ENCODE results near the gene ARPC5. TPM values are rescaled to one million over a fixed set of nuclear protein-coding genes. Genes with fewer than 3 reads are reported as not detected.

Gene ARPC5
- total and polyA plus RNA-seq, 2 of the 8 experiments (the other 6 are each of a cell fraction or from before 2014, with no cell fraction given) = 24.0 to 60.8 TPM

DNA sequence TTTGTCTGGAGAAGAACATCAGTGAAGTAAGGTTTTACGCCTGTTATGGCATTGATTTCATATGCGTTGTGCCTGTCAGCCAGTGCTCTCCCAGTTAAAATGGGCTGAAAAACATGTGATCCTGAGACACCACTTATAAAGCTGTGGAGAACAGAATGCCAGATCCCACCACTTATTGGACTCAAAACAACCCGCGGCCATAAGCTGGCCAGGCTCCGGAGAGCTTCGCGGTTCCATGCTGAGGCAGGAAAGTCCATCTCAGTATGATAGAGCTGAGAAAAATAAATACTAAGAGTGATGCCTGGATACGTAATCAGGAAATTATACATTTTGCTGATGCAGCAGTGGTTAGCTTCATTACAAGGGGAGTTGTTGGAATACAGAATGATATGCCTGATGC is 12.5 kb upstream of the ARPC5 start:
- H3K4me1 ChIP-seq (replicated peaks in 1 of 4; ENCODE audit: control insufficient read depth in 3 of 4, insufficient read depth in 4 of 4, low read length in 3 of 4) = no peaks in the 10 kb centered on the region
- H3K9ac ChIP-seq (replicated peaks in 1 of 4; ENCODE audit: extremely low read depth in 1 of 4, low read depth in 3 of 4, low read length in 3 of 4) = no peak overlapping the region
- no peak overlapping the region for H2AFZ ChIP-seq (ENCODE audit: low read length)
- no peak overlapping the region for H3K4me3 ChIP-seq (ENCODE audit: extremely low read depth in 1 of 4, insufficient read depth in 2 of 4, low read depth in 3 of 4, low read length in 4 of 4)
- ChIA-PET POLR2A (ENCODE audit: partially characterized antibody) (no interaction called here), CTCF (ENCODE audit: partially characterized antibody) (interaction anchor here (0.5 to 4.4 kb wide), 5 partner anchors 8 to 268 kb away, joined by 3 to 20 read pairs (median 7); no protein-coding TSS in a partner anchor)
- no peak overlapping the region for H3K4ac ChIP-seq (replicated peaks; ENCODE audit: insufficient read length, low read depth, low read length)
- H3K23ac ChIP-seq (ENCODE audit: insufficient read length) = no peak overlapping the region
- H3K18ac ChIP-seq (ENCODE audit: extremely low read depth, low read length) = no peak overlapping the region
- H2BK5ac ChIP-seq (ENCODE audit: low read depth, low read length) = no peak overlapping the region
- H3K27ac ChIP-seq (ENCODE audit: low read depth, low read length) = no peak overlapping the region
- FAIRE-seq (no peak), DNase-seq (ENCODE audit: low read depth in 1 of 2, low spot score in 2 of 2) (no peak)
- no peak overlapping the region for H4K8ac ChIP-seq (ENCODE audit: extremely low read depth, insufficient read depth, low read length)
- no peak overlapping the region for H2BK20ac ChIP-seq (ENCODE audit: low read length)
- TF ChIP-seq NRF1 (IDR thresholded peaks at IDR 0.05; ENCODE audit: low read depth, low read length) = no peak
- no peak for TF ChIP-seq E2F6 (IDR thresholded peaks at IDR 0.05)
- TF ChIP-seq KDM5A (IDR thresholded peaks at IDR 0.05; ENCODE audit: low read length) = no peak
- no peak for TF ChIP-seq JUN (IDR thresholded peaks at IDR 0.05; ENCODE audit: low read depth, low read length)
- 93% methylated on average over 8 of the region's 8 CpGs; no CpG with 5 or more reads in 1 of the 2 experiments for WGBS, 2 experiments (ENCODE audit: extremely low coverage in 1 of 2, insufficient coverage in 1 of 2, insufficient read length in 1 of 2, insufficient replicate concordance in 2 of 2, low coverage in 1 of 2, low lambda C conversion rate in 2 of 2, missing lambda C conversion rate in 1 of 2)
- H2BK15ac ChIP-seq (ENCODE audit: low read length) = no peak overlapping the region
- no peak overlapping the region for H3K56ac ChIP-seq (replicated peaks; ENCODE audit: insufficient read length, low read depth, low read length)
- H2AK5ac ChIP-seq (ENCODE audit: low read depth, low read length) = no peak overlapping the region
- H3K4me2 ChIP-seq (ENCODE audit: insufficient read depth in 1 of 2, low read depth in 2 of 2, low read length in 2 of 2) = no peak overlapping the region
- H3K27me3 ChIP-seq (replicated peaks in 1 of 4; ENCODE audit: control insufficient read depth in 3 of 4, extremely low read depth in 1 of 4, insufficient read depth in 3 of 4, low read length in 3 of 4) = peaks cover 0 to 2% (median 0%) of the 10 kb centered on the region in 4 experiments; a peak in 1 of 7 replicates
- no peaks in the 10 kb centered on the region for H3K79me1 ChIP-seq (ENCODE audit: low read depth, low read length)
- no peak overlapping the region for H2BK120ac ChIP-seq (replicated peaks; ENCODE audit: low read depth, low read length)
- H2BK12ac ChIP-seq (ENCODE audit: low read depth, low read length) = no peak overlapping the region
- H3K9me3 ChIP-seq (ENCODE audit: insufficient read depth in 2 of 2, low read depth in 1 of 2, low read length in 1 of 2) = no peaks in the 10 kb centered on the region
- no peak overlapping the region for H4K5ac ChIP-seq (ENCODE audit: insufficient read length, low read depth, low read length)
- no peak overlapping the region for H3K14ac ChIP-seq (ENCODE audit: insufficient read length)
- H3K79me2 ChIP-seq (ENCODE audit: control insufficient read depth in 1 of 2, insufficient read depth in 2 of 2, low read length in 2 of 2) = no peaks in the 10 kb centered on the region
- H4K91ac ChIP-seq (replicated peaks; ENCODE audit: insufficient read length, low read length) = no peak overlapping the region
- H4K20me1 ChIP-seq (replicated peaks in 1 of 2; ENCODE audit: control insufficient read depth in 1 of 2, insufficient read depth in 2 of 2, low read length in 2 of 2) = no peaks in the 10 kb centered on the region
- no peaks in the 10 kb centered on the region; the same call in 1 of the 2 replicates for H3K23me2 ChIP-seq (ENCODE audit: low read depth, low read length)
- no peaks in the 10 kb centered on the region for H3K36me3 ChIP-seq (ENCODE audit: control insufficient read depth in 2 of 4, insufficient read depth in 4 of 4, low read length in 3 of 4)
